ENCODE data around the gene MYMX.

Gene MYMX

DNA sequence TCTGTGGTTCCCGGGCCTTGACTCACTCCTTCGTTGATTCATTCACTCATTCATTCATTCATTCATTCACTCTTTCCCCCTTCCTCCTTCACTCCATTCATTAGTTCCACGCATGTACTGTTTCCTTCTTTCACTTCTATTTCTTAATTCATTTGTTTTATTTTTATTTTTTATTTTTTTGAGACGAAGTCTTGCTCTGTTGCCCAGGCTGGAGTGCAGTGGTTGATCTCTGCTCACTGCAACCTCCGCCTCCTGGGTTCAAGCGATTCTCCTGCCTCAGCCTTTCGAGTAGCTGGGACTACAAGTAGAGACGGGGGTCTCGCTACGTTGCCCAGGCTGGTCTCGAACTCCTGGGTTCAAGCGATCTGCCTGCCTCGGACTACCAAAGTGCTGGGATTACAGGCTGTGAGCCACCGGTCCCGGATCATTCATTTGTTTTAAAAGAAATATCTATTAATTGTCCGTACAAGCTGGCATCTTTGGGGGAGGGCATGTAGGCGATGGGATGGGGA lies 49.1 kb downstream of the MYMX start:
- DNase-seq: no peak

- no peak for DNase-seq
Observed at GRCh38 chr6:44266347-44266746, 49.6 kb downstream of the MYMX start.

- no peak for DNase-seq
Observed at GRCh38 chr6:44267252-44267651, 50.5 kb downstream of the MYMX start.
